Kidney (tissue), 22 donors: ENCODE measurements around the gene LGALS12. TPM values are rescaled to one million over a fixed set of nuclear protein-coding genes. Genes with fewer than 3 reads are reported as not detected.

Source experiments
- DNase-seq, 5 donors: peaks; one replicate each; pipeline ENCODE4 v3.0.0-alpha.2; 2013 to 2020
- FAIRE-seq: peaks from 2 replicates; lab custom pipeline; 2012; peaks lifted over from hg19 to GRCh38; lab: Jason Lieb, UNC
- H3K27ac ChIP-seq, 2 donors: one replicate each; pipeline ENCODE4 v1.7.0; 2013; ENCODE audit warnings: low read depth in 2 of 2, low read length in 2 of 2, inconsistent platforms in 1 of 2
- H3K27me3 ChIP-seq: one replicate; pipeline ENCODE4 v1.7.1; 2013; ENCODE audit warnings: low read length, inconsistent platforms; ENCODE audit not compliant: control insufficient read depth, insufficient read depth
- H3K36me3 ChIP-seq, 3 donors: one replicate each; pipeline versions ENCODE4 v1.7.0 to v1.7.1; 2013; ENCODE audit warnings: low read length in 3 of 3, control low read depth in 1 of 3, inconsistent platforms in 1 of 3; ENCODE audit not compliant: insufficient read depth in 3 of 3, control insufficient read depth in 2 of 3
- H3K4me1 ChIP-seq, 3 donors: one replicate each; pipeline versions ENCODE4 v1.7.0 to v1.7.1; 2013; ENCODE audit warnings: low read length in 3 of 3, inconsistent platforms in 1 of 3, low read depth in 1 of 3; ENCODE audit not compliant: control insufficient read depth in 2 of 3, insufficient read depth in 2 of 3
- H3K4me3 ChIP-seq, 3 donors: one replicate each; pipeline versions ENCODE4 v1.7.0 to v1.8.1; 2013; ENCODE audit warnings: low read length in 3 of 3, control low read depth in 1 of 3, inconsistent platforms in 1 of 3
- H3K9ac ChIP-seq, 3 donors: one replicate each; pipeline versions ENCODE4 v1.7.0 to v1.7.1; 2013; ENCODE audit warnings: low read length in 3 of 3, control low read depth in 1 of 3, inconsistent platforms in 1 of 3
- H3K9me3 ChIP-seq, 3 donors: one replicate each; pipeline versions ENCODE4 v1.7.0 to v1.7.1; 2013; ENCODE audit warnings: low read length in 3 of 3, control low read depth in 1 of 3, inconsistent platforms in 1 of 3; ENCODE audit not compliant: control insufficient read depth in 2 of 3, insufficient read depth in 1 of 3
- intact Hi-C: fragments of 100-400 bp; cut with DNase I; formaldehyde crosslinking; loops from one replicate; pipeline ENCODE4 v1.11.1; 2022
- long read RNA-seq, 10 donors: library from polyadenylated mRNA in 1 of 10; unstranded in 1 of 10; transcript quantifications; one replicate each; pipeline ENCODE4 v2.0.0 and lab custom pipeline, GENCODE V29; 2021 to 2026
- polyA plus RNA-seq: library from polyadenylated mRNA; stranded (reverse); fragments of 350-450 nt; fragmentation: Illumina TruSeq; extraction: RNeasy Lipid Tissue Mini Kit (QIAGEN cat#74804); gene quantifications from one replicate; pipeline ENCODE4 v1.2.3, GENCODE V29; 2014; ENCODE audit warnings: low read depth, low replicate concordance; ENCODE audit not compliant: insufficient read depth
- total RNA-seq: library from RNA; stranded (reverse); fragmentation: NEBNext Ultra II Directional; extraction: Animal tissue kit (Norgen Biotek cat#: 25700); gene quantifications from one replicate; pipeline ENCODE4 v1.2.1, GENCODE V29; 2021
- TF ChIP-seq, protein P1 (sequence below): IDR thresholded peaks from 3 replicates; pipeline ENCODE4 v1.5.1; 2012; ENCODE audit warnings: mild to moderate bottlenecking, moderate library complexity, borderline replicate concordance; ENCODE audit not compliant: insufficient read depth; ENCODE audit errors: extremely low read depth
- donor health status: control.
- donor health status: control.
- donor health status: control.
- donor health status: control.
- donor health status: control.
- donor health status: DM: yes; HTN: yes; CAD: no.
- donor health status: Normal renal cell carcinoma (clear cell type).

Gene LGALS12, protein sequence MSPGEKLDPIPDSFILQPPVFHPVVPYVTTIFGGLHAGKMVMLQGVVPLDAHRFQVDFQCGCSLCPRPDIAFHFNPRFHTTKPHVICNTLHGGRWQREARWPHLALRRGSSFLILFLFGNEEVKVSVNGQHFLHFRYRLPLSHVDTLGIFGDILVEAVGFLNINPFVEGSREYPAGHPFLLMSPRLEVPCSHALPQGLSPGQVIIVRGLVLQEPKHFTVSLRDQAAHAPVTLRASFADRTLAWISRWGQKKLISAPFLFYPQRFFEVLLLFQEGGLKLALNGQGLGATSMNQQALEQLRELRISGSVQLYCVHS
- total RNA-seq (0.44 TPM), polyA plus RNA-seq (0.32 TPM)
- long read RNA-seq, donor 1: 0 reads
- long read RNA-seq, donor 2: 0 reads
- long read RNA-seq, donor 3: 0 reads
- long read RNA-seq, donor 4: 0 reads
- long read RNA-seq, donor 5: 0 reads
- long read RNA-seq, donor 6: 0 reads
- long read RNA-seq, donor 7: 0 reads
- long read RNA-seq, donor 8: 0 reads
- long read RNA-seq, donor 9: 0 reads
- long read RNA-seq, donor 10: 0 reads

DNA sequence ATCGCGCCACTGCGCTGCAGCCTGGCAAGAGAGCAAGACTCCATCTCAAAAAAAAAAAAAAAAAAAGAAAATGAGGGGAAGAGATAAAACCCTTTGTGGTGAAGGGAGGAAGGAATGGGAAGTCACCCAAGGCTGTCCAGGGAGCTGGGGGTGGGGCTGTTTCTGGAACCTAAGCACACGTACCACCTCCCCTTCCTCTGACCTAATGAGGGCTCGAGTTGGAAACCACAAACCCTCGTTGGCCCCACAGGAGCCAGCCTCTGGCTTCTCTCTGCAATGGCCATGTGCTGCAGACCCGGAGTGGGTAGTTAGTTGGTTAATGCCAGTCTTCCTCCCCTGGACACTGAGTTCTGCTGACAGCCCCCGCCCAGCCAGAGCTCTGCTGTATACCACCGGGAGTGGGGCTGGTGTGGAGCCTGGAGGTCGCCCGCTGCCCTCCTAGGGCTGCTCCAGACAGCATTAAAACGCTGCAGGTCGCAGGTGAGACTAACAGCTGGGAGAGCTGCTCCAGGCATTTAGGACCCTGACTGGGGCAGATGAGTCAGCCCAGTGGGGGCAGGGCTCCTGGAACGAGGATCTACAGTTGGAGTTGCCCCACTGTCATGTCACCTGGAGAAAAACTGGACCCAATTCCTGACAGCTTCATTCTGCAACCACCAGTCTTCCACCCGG lies at the start of gene LGALS12:
LGALS12 (plus strand) TSS at position 228 of the 672 bp plus-strand sequence; CDS start at position 603, 375 bp downstream.
- Histone ChIP-seq H3K9ac (no peak within 1 kb of the TSS), H3K4me3 (no peak within 1 kb of the TSS), H3K4me1 (peaks cover 0 to 5% (median 4%) of the 10 kb centered on the region in 3 donors), H3K36me3 (no peaks in the 10 kb centered on the region), H3K9me3 (no peaks in the 10 kb centered on the region), H3K27me3 (no peaks in the 10 kb centered on the region), H3K27ac (no peak within 1 kb of the TSS)
- TF ChIP-seq, protein P1, sequence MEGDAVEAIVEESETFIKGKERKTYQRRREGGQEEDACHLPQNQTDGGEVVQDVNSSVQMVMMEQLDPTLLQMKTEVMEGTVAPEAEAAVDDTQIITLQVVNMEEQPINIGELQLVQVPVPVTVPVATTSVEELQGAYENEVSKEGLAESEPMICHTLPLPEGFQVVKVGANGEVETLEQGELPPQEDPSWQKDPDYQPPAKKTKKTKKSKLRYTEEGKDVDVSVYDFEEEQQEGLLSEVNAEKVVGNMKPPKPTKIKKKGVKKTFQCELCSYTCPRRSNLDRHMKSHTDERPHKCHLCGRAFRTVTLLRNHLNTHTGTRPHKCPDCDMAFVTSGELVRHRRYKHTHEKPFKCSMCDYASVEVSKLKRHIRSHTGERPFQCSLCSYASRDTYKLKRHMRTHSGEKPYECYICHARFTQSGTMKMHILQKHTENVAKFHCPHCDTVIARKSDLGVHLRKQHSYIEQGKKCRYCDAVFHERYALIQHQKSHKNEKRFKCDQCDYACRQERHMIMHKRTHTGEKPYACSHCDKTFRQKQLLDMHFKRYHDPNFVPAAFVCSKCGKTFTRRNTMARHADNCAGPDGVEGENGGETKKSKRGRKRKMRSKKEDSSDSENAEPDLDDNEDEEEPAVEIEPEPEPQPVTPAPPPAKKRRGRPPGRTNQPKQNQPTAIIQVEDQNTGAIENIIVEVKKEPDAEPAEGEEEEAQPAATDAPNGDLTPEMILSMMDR: no peak
- DNase-seq (no peak), FAIRE-seq (no peak)
- intact Hi-C loops: no loop called here

DNA sequence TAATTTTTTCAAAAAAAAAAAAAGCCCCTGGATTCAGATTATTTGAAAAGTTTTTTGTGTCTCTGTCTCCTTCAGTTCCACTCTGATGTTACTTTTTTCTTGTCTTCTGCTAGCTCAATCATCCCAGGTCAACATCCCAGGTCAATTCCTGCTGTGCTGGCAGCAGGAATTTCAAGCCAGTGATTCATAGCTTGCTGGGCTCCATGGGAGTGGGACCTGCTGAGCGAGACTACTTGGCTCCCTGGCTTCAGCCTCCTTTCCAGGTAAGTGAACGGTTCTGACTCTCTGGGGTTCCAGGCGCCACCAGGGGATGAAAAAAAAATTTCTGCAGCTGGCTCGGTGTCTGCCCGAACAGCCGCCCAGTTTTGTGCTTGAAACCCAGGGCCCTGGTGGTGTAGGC lies 46.3 kb upstream of the LGALS12 start:
- DNase-seq (no peak), FAIRE-seq (no peak)
- Histone ChIP-seq H3K27me3 (no peaks in the 10 kb centered on the region), H3K4me1 (no peaks in the 10 kb centered on the region), H3K27ac (no peak overlapping the region), H3K36me3 (no peaks in the 10 kb centered on the region), H3K4me3 (no peak overlapping the region), H3K9ac (no peak overlapping the region), H3K9me3 (no peaks in the 10 kb centered on the region)
- TF ChIP-seq, protein P1: no peak
- intact Hi-C loops: no loop called here

DNA sequence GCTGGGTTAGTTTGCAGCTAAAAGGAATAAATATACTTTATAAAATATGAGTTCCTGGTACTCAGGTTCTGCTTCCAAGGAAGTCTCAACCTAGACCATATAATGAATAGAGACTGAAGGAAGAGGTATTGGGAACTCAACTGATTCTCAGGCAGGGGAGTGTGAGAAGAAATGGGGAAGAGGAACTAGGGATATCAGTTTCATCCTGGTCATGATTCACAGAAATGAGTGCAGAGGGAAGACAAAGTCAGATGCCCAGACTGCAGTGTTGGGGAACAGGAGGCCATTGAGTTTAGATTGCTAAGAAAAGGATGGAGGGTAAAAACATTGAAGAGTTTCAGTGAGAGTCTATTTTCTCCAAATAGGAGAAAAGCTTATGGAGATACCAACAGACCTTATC lies 43.7 kb upstream of the LGALS12 start:
- intact Hi-C loops: no loop called here
- Histone ChIP-seq H3K9ac (no peak overlapping the region), H3K27ac (no peak overlapping the region), H3K9me3 (no peaks in the 10 kb centered on the region), H3K27me3 (no peaks in the 10 kb centered on the region), H3K36me3 (no peaks in the 10 kb centered on the region), H3K4me1 (no peaks in the 10 kb centered on the region), H3K4me3 (no peak overlapping the region)
- DNase-seq (no peak), FAIRE-seq (no peak)
- TF ChIP-seq, protein P1: no peak
